Dermis microvascular lymphatic vessel endothelial cell (primary cell): ENCODE measurements around the gene FILIP1L. TPM values are rescaled to one million over a fixed set of nuclear protein-coding genes. Genes with fewer than 3 reads are reported as not detected.

Source experiments
- DNase-seq, 2 donors: peaks; one replicate each; pipeline versions ENCODE4 v3.0.0 to v3.0.0-alpha.2; 2010; ENCODE audit warnings: low read depth in 2 of 2
- total RNA-seq: library from RNA; depleted of rRNA; stranded (reverse); fragments of >200 nt; gene quantifications from 2 replicates; pipeline ENCODE4 v1.2.1, GENCODE V29; 2014

The FILIP1L gene
- total RNA-seq, 1 donor from 2014 or later, result 19.0 TPM

- no peak for DNase-seq
Measured at GRCh38 chr3:99954914-99955644, 159.2 kb downstream of the FILIP1L start.

GRCh38 chr3:99953596-99953995 is 160.7 kb downstream of the FILIP1L start:
- no peak for DNase-seq

GRCh38 chr3:99952306-99952705 is 162.0 kb downstream of the FILIP1L start:
- no peak for DNase-seq

GRCh38 chr3:99951701-99952100 is 162.6 kb downstream of the FILIP1L start:
- no peak for DNase-seq

GRCh38 chr3:99950921-99951320 is 163.4 kb downstream of the FILIP1L start:
- DNase-seq, result no peak

- no peak for DNase-seq
Measured at GRCh38 chr3:99949956-99950670, 164.2 kb downstream of the FILIP1L start.

GRCh38 chr3:99948467-99949089 is 165.7 kb downstream of the FILIP1L start:
- no peak for DNase-seq

- DNase-seq, result no peak
Measured at GRCh38 chr3:99947356-99947755, 166.9 kb downstream of the FILIP1L start.

GRCh38 chr3:99945328-99945995 is 168.8 kb downstream of the FILIP1L start:
- DNase-seq, result peak in 1 of 2 donors; percentile 6

- DNase-seq, result no peak
Measured at GRCh38 chr3:99943931-99944761, 170.2 kb downstream of the FILIP1L start.

- no peak for DNase-seq
Measured at GRCh38 chr3:99941211-99941610, 173.1 kb downstream of the FILIP1L start.

GRCh38 chr3:99940350-99940749 is 174.0 kb downstream of the FILIP1L start:
- no peak for DNase-seq

GRCh38 chr3:99939876-99940275 is 174.4 kb downstream of the FILIP1L start:
- DNase-seq, result no peak

- DNase-seq, result peak in 1 of 2 donors; percentile 18
Measured at GRCh38 chr3:99938270-99938911, 175.9 kb downstream of the FILIP1L start.

- peak; percentile 90 to 92 for DNase-seq
Measured at GRCh38 chr3:99934975-99935797, 179.1 kb downstream of the FILIP1L start.

- no peak for DNase-seq
Measured at GRCh38 chr3:99933971-99934750, 180.1 kb downstream of the FILIP1L start.

- no peak for DNase-seq
Measured at GRCh38 chr3:99931059-99931458, 183.2 kb downstream of the FILIP1L start.

GRCh38 chr3:99929745-99930139 is 184.6 kb downstream of the FILIP1L start:
- no peak for DNase-seq
